Activated T-helper 2 cell treated with anti-CD3 and anti-CD28 coated beads, Interferon-gamma antibody, Interleukin-2, Interleukin-4, amounts not matched to agents 10 μg/mL and 5 μg/mL and 100 μg/mL, durations not matched to agents 14 hours and 24 hours and 36 hours (primary cell): Measurements from ENCODE around the gene PRKCSH. TPM values are rescaled to one million over a fixed set of nuclear protein-coding genes. Genes with fewer than 3 reads are reported as not detected.

ENCODE experiments used
- DNase-seq: peaks from one replicate; pipeline ENCODE4 v3.0.0; 2021; ENCODE audit warnings: low spot score
- H3K27ac Mint-ChIP-seq: one replicate; pipeline ENCODE4 v1.8.0; 2021; ENCODE audit warnings: mixed read lengths
- H3K27me3 Mint-ChIP-seq: one replicate; pipeline ENCODE4 v1.8.0; 2021; ENCODE audit warnings: low read depth, mixed read lengths
- H3K36me3 Mint-ChIP-seq: one replicate; pipeline ENCODE4 v1.8.0; 2021; ENCODE audit warnings: low read depth, mixed read lengths
- H3K4me1 Mint-ChIP-seq: one replicate; pipeline ENCODE4 v1.8.0; 2021; ENCODE audit warnings: low read depth, mixed read lengths
- H3K4me3 Mint-ChIP-seq: one replicate; pipeline ENCODE4 v1.8.0; 2021; ENCODE audit warnings: low read depth, mild to moderate bottlenecking, moderate library complexity, mixed read lengths
- H3K9me3 Mint-ChIP-seq: one replicate; pipeline ENCODE4 v1.8.0; 2021; ENCODE audit warnings: mixed read lengths
- intact Hi-C: fragments of 100-400 bp; cut with micrococcal nuclease; formaldehyde crosslinking; loops from one replicate; pipeline ENCODE4 v1.15.1; 2023
- total RNA-seq: library from RNA; stranded (reverse); gene quantifications from 2 replicates; pipeline ENCODE4 v1.2.3, GENCODE V29; 2022

Gene PRKCSH
- total RNA-seq, 1 donor from 2014 or later = 282 TPM

GRCh38 chr19:11478167-11479089 lies 43.0 kb downstream of the PRKCSH start:
- Mint-ChIP-seq H3K36me3 (peaks cover 4% of the 10 kb centered on the region), H3K9me3 (no peaks in the 10 kb centered on the region), H3K27me3 (peaks cover 43% of the 10 kb centered on the region), H3K27ac (no peak overlapping the region), H3K4me1 (peaks cover 17% of the 10 kb centered on the region), H3K4me3 (no peak overlapping the region)
- DNase-seq = no peak
- intact Hi-C loops = no loop called here

- Mint-ChIP-seq H3K36me3 (peaks cover 4% of the 10 kb centered on the region), H3K4me1 (peaks cover 17% of the 10 kb centered on the region), H3K4me3 (peak overlapping the region; percentile 33), H3K27me3 (peaks cover 39% of the 10 kb centered on the region), H3K27ac (no peak overlapping the region), H3K9me3 (no peaks in the 10 kb centered on the region)
- DNase-seq = peak; percentile 22
- intact Hi-C loops = no loop called here
Measured at GRCh38 chr19:11479090-11479897, 43.9 kb downstream of the PRKCSH start.

- Mint-ChIP-seq H3K4me3 (no peak overlapping the region), H3K27me3 (peaks cover 39% of the 10 kb centered on the region), H3K36me3 (peaks cover 4% of the 10 kb centered on the region), H3K4me1 (peaks cover 17% of the 10 kb centered on the region), H3K27ac (no peak overlapping the region), H3K9me3 (no peaks in the 10 kb centered on the region)
- DNase-seq = no peak
- intact Hi-C loops = loop anchor here (5.0 kb wide), 1 partner anchor 58 kb away; no protein-coding TSS in a partner anchor
Measured at GRCh38 chr19:11479898-11480714, 44.7 kb downstream of the PRKCSH start.

- intact Hi-C loops = loop anchor here (5.0 kb wide), 1 partner anchor 59 kb away; no protein-coding TSS in a partner anchor
- no peak within 1 kb of the TSS for H3K27ac Mint-ChIP-seq
- no peak for DNase-seq
Measured at GRCh38 chr19:11480715-11481533, 45.5 kb downstream of the PRKCSH start, which contains the start of gene ELAVL3. Gene ELAVL3, minus strand, starts transcription at chr19:11481046. Its CDS starts 438 bp downstream, at chr19:11480608.

GRCh38 chr19:11481534-11482383 lies 46.3 kb downstream of the PRKCSH start:
- H3K27ac Mint-ChIP-seq = peak overlapping the region; percentile 85
- peak overlapping the region; percentile 81 for H3K4me3 Mint-ChIP-seq
- H3K9me3 Mint-ChIP-seq = no peaks in the 10 kb centered on the region
- peak; percentile 76 for DNase-seq
- peaks cover 17% of the 10 kb centered on the region for H3K4me1 Mint-ChIP-seq
- peaks cover 4% of the 10 kb centered on the region for H3K36me3 Mint-ChIP-seq
- intact Hi-C loops = loop anchor here (1.0 to 5.0 kb wide), 4 partner anchors 24 to 100 kb away; partner anchors contain the start of genes ODAD3, PRKCSH and ZNF653
- peaks cover 35% of the 10 kb centered on the region for H3K27me3 Mint-ChIP-seq

More at GRCh38 chr19:11480715-11481533, 45.5 kb downstream of the PRKCSH start, which contains the start of gene ELAVL3:
- H3K36me3 Mint-ChIP-seq = peaks cover 4% of the 10 kb centered on the region
- H3K9me3 Mint-ChIP-seq = no peaks in the 10 kb centered on the region
- peaks cover 39% of the 10 kb centered on the region for H3K27me3 Mint-ChIP-seq
- peaks cover 17% of the 10 kb centered on the region for H3K4me1 Mint-ChIP-seq
- H3K4me3 Mint-ChIP-seq = peak within 1 kb of the TSS; percentile 81

GRCh38 chr19:11482384-11483050 lies 47.1 kb downstream of the PRKCSH start:
- peak overlapping the region; percentile 81 for H3K4me3 Mint-ChIP-seq
- intact Hi-C loops = loop anchor here (1.0 to 5.0 kb wide), 4 partner anchors 23 to 101 kb away; partner anchors contain the start of genes ODAD3, PRKCSH and ZNF653
- H3K9me3 Mint-ChIP-seq = no peaks in the 10 kb centered on the region
- DNase-seq = peak; percentile 84
- peak overlapping the region; percentile 85 for H3K27ac Mint-ChIP-seq
- peaks cover 4% of the 10 kb centered on the region for H3K36me3 Mint-ChIP-seq
- H3K4me1 Mint-ChIP-seq = peaks cover 17% of the 10 kb centered on the region
- H3K27me3 Mint-ChIP-seq = peaks cover 28% of the 10 kb centered on the region

- Mint-ChIP-seq H3K4me3 (peak overlapping the region; percentile 81), H3K27me3 (peaks cover 18% of the 10 kb centered on the region), H3K9me3 (no peaks in the 10 kb centered on the region), H3K27ac (peak overlapping the region; percentile 79), H3K36me3 (peaks cover 4% of the 10 kb centered on the region), H3K4me1 (peaks cover 17% of the 10 kb centered on the region)
- no peak for DNase-seq
- intact Hi-C loops = loop anchor here (5.0 kb wide), 1 partner anchor 61 kb away; no protein-coding TSS in a partner anchor
Measured at GRCh38 chr19:11483366-11484111, 48.1 kb downstream of the PRKCSH start.

GRCh38 chr19:11485245-11485837 lies 49.9 kb downstream of the PRKCSH start:
- Mint-ChIP-seq H3K27me3 (peaks cover 11% of the 10 kb centered on the region), H3K9me3 (no peaks in the 10 kb centered on the region), H3K36me3 (peaks cover 10% of the 10 kb centered on the region), H3K4me3 (no peak overlapping the region), H3K27ac (no peak overlapping the region), H3K4me1 (peaks cover 14% of the 10 kb centered on the region)
- intact Hi-C loops = no loop called here
- DNase-seq = no peak

- Mint-ChIP-seq H3K27me3 (peaks cover under 1% of the 10 kb centered on the region), H3K36me3 (peaks cover 18% of the 10 kb centered on the region), H3K4me1 (peaks cover 7% of the 10 kb centered on the region), H3K4me3 (no peak overlapping the region), H3K27ac (no peak overlapping the region), H3K9me3 (no peaks in the 10 kb centered on the region)
- intact Hi-C loops = no loop called here
- no peak for DNase-seq
Measured at GRCh38 chr19:11486661-11487503, 51.4 kb downstream of the PRKCSH start.
